Activated T-cell treated with anti-CD3 and anti-CD28 coated beads, Interleukin-2, amount 50 U/mL, for 72 hours (primary cell): ENCODE measurements around the gene AGRP. TPM values are rescaled to one million over a fixed set of nuclear protein-coding genes. Genes with fewer than 3 reads are reported as not detected.

ENCODE experiments used
- ATAC-seq, 2 donors: fragments of 150-1000 bp; cut with Tn5 transposase; replicated peaks in 1 of 2; 2 replicates each; pipeline ENCODE4 v1.10.0; 2021; ENCODE audit warnings: moderate library complexity in 2 of 2, mild to moderate bottlenecking in 1 of 2
- DNase-seq, 2 donors: peaks; one replicate each; pipeline ENCODE4 v3.0.0; 2021 to 2022; ENCODE audit warnings: mixed read lengths in 1 of 2
- H3K27ac Mint-ChIP-seq: one replicate; pipeline ENCODE4 v1.8.0; 2022; ENCODE audit warnings: mild to moderate bottlenecking, moderate library complexity, mixed read lengths
- H3K27me3 Mint-ChIP-seq: one replicate; pipeline ENCODE4 v1.8.0; 2022; ENCODE audit warnings: low read depth, mixed read lengths
- H3K36me3 Mint-ChIP-seq, 2 donors: one replicate each; pipeline ENCODE4 v1.8.0; 2022; ENCODE audit warnings: mixed read lengths in 2 of 2, mild to moderate bottlenecking in 1 of 2; ENCODE audit not compliant: insufficient read depth in 2 of 2
- H3K4me1 Mint-ChIP-seq: one replicate; pipeline ENCODE4 v1.8.0; 2022; ENCODE audit warnings: low read depth, mixed read lengths
- H3K4me3 Mint-ChIP-seq, 2 donors: one replicate each; pipeline ENCODE4 v1.8.0; 2022; ENCODE audit warnings: mild to moderate bottlenecking in 2 of 2, mixed read lengths in 2 of 2, moderate library complexity in 2 of 2
- H3K9me3 Mint-ChIP-seq, 2 donors: one replicate each; pipeline ENCODE4 v1.8.0; 2022; ENCODE audit warnings: mixed read lengths in 2 of 2
- total RNA-seq, 2 donors: library from RNA; stranded (reverse); gene quantifications; one replicate each; pipeline ENCODE4 v1.2.3, GENCODE V29; 2022

The AGRP gene
- total RNA-seq, 2 donors from 2014 or later: not detected

GRCh38 chr16:67486805-67487204 is 3.5 kb upstream of the AGRP start:
- Mint-ChIP-seq H3K27me3 (no peaks in the 10 kb centered on the region), H3K4me1 (peaks cover 19% of the 10 kb centered on the region), H3K9me3 (no peaks in the 10 kb centered on the region), H3K36me3 (peaks cover 6 to 11% of the 10 kb centered on the region in 2 donors), H3K27ac (no peak overlapping the region), H3K4me3 (no peak overlapping the region)
- no peak for ATAC-seq
- no peak for DNase-seq

GRCh38 chr16:67483731-67484525 is 581 bp upstream of the AGRP start:
- Mint-ChIP-seq H3K9me3 (no peaks in the 10 kb centered on the region), H3K27me3 (no peaks in the 10 kb centered on the region), H3K27ac (peak overlapping the region; percentile 61), H3K4me1 (peaks cover 26% of the 10 kb centered on the region), H3K36me3 (peaks cover 6 to 12% of the 10 kb centered on the region in 2 donors), H3K4me3 (peak overlapping the region; percentile 27 to 51)
- DNase-seq (no peak), ATAC-seq (no peak)

- Mint-ChIP-seq H3K4me1 (peaks cover 30% of the 10 kb centered on the region), H3K9me3 (no peaks in the 10 kb centered on the region), H3K27ac (peak overlapping the region; percentile 95), H3K4me3 (peak overlapping the region; percentile 99 to 100), H3K36me3 (peaks cover 6 to 12% of the 10 kb centered on the region in 2 donors), H3K27me3 (no peaks in the 10 kb centered on the region)
- ATAC-seq (no peak), DNase-seq (no peak)
Observed at GRCh38 chr16:67482233-67482924, 968 bp downstream of the AGRP start.

GRCh38 chr16:67481561-67482232 is 1.6 kb downstream of the AGRP start:
- Mint-ChIP-seq H3K27ac (peak overlapping the region; percentile 95), H3K36me3 (peaks cover 6 to 9% of the 10 kb centered on the region in 2 donors), H3K27me3 (no peaks in the 10 kb centered on the region), H3K4me1 (peaks cover 30% of the 10 kb centered on the region), H3K4me3 (peak overlapping the region; percentile 99 to 100), H3K9me3 (no peaks in the 10 kb centered on the region)
- ATAC-seq: peak; percentile 20 to 25
- peak; percentile 54 to 59 for DNase-seq

GRCh38 chr16:67480833-67481560 is 2.4 kb downstream of the AGRP start, which contains the start of gene ATP6V0D1:
Gene ATP6V0D1 (minus strand): TSS chr16:67481157. CDS start chr16:67481086, 71 bp downstream.
- Mint-ChIP-seq H3K4me1 (peaks cover 36% of the 10 kb centered on the region), H3K27me3 (no peaks in the 10 kb centered on the region), H3K36me3 (peaks cover 6 to 9% of the 10 kb centered on the region in 2 donors), H3K9me3 (no peaks in the 10 kb centered on the region), H3K27ac (peak within 1 kb of the TSS; percentile 95), H3K4me3 (peak within 1 kb of the TSS; percentile 99 to 100)
- DNase-seq (peak; percentile 99), ATAC-seq (peak; percentile 91 to 97)

- DNase-seq: no peak
- Mint-ChIP-seq H3K4me1 (peaks cover 46% of the 10 kb centered on the region), H3K4me3 (no peak overlapping the region), H3K27me3 (no peaks in the 10 kb centered on the region), H3K9me3 (no peaks in the 10 kb centered on the region), H3K36me3 (peaks cover 2 to 3% of the 10 kb centered on the region in 2 donors), H3K27ac (no peak overlapping the region)
- no peak for ATAC-seq
Observed at GRCh38 chr16:67477960-67478554, 5.3 kb downstream of the AGRP start.

GRCh38 chr16:67474551-67475455 is 8.5 kb downstream of the AGRP start:
- H3K27ac Mint-ChIP-seq: no peak overlapping the region
- ATAC-seq (no peak), DNase-seq (no peak)
- H3K27me3 Mint-ChIP-seq: no peaks in the 10 kb centered on the region
- no peaks in the 10 kb centered on the region for H3K36me3 Mint-ChIP-seq
- H3K4me1 Mint-ChIP-seq: peaks cover 49% of the 10 kb centered on the region
- H3K9me3 Mint-ChIP-seq: no peaks in the 10 kb centered on the region
- no peak overlapping the region for H3K4me3 Mint-ChIP-seq

GRCh38 chr16:67471758-67472384 is 11.5 kb downstream of the AGRP start:
- no peak overlapping the region for H3K27ac Mint-ChIP-seq
- H3K9me3 Mint-ChIP-seq: no peaks in the 10 kb centered on the region
- no peaks in the 10 kb centered on the region for H3K36me3 Mint-ChIP-seq
- DNase-seq: no peak
- H3K4me3 Mint-ChIP-seq: no peak overlapping the region
- H3K4me1 Mint-ChIP-seq: peaks cover 46% of the 10 kb centered on the region
- no peaks in the 10 kb centered on the region for H3K27me3 Mint-ChIP-seq
- no peak for ATAC-seq

- H3K4me1 Mint-ChIP-seq: peaks cover 41% of the 10 kb centered on the region
- no peaks in the 10 kb centered on the region for H3K9me3 Mint-ChIP-seq
- no peak for DNase-seq
- H3K27me3 Mint-ChIP-seq: no peaks in the 10 kb centered on the region
- no peaks in the 10 kb centered on the region for H3K36me3 Mint-ChIP-seq
- no peak for ATAC-seq
- H3K4me3 Mint-ChIP-seq: no peak overlapping the region
- H3K27ac Mint-ChIP-seq: no peak overlapping the region
Observed at GRCh38 chr16:67470359-67470758, 13.0 kb downstream of the AGRP start.

GRCh38 chr16:67468731-67469130 is 14.6 kb downstream of the AGRP start:
- Mint-ChIP-seq H3K27ac (no peak overlapping the region), H3K4me3 (no peak overlapping the region), H3K9me3 (no peaks in the 10 kb centered on the region), H3K36me3 (no peaks in the 10 kb centered on the region), H3K27me3 (no peaks in the 10 kb centered on the region), H3K4me1 (peaks cover 36% of the 10 kb centered on the region)
- ATAC-seq (no peak), DNase-seq (no peak)

- Mint-ChIP-seq H3K4me3 (no peak overlapping the region), H3K4me1 (peaks cover 32% of the 10 kb centered on the region), H3K9me3 (no peaks in the 10 kb centered on the region), H3K36me3 (no peaks in the 10 kb centered on the region), H3K27ac (no peak overlapping the region), H3K27me3 (no peaks in the 10 kb centered on the region)
- ATAC-seq: no peak
- no peak for DNase-seq
Observed at GRCh38 chr16:67466581-67466980, 16.8 kb downstream of the AGRP start.
